ENCODE results near the gene EPS8L2.

DNA sequence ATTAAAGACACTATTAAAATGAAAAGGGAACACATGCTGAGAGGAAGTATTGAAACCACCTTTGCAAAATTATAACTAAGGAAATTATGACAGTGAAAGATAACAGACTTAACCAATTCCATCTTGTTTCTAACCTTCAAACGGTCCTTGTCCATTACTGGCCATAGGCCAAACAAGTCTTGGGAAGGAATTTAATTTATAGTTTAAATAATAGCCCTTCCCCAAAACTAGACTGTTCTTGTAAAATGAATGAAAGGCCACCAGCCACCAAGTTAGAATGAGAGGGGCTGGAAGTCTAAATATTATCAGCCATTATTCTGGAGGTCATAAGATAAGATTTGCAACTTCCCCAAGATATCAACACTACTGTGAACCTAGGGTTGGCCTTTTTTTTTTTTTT is 39.4 kb downstream of the EPS8L2 start:
- TF ChIP-seq, protein P1, sequence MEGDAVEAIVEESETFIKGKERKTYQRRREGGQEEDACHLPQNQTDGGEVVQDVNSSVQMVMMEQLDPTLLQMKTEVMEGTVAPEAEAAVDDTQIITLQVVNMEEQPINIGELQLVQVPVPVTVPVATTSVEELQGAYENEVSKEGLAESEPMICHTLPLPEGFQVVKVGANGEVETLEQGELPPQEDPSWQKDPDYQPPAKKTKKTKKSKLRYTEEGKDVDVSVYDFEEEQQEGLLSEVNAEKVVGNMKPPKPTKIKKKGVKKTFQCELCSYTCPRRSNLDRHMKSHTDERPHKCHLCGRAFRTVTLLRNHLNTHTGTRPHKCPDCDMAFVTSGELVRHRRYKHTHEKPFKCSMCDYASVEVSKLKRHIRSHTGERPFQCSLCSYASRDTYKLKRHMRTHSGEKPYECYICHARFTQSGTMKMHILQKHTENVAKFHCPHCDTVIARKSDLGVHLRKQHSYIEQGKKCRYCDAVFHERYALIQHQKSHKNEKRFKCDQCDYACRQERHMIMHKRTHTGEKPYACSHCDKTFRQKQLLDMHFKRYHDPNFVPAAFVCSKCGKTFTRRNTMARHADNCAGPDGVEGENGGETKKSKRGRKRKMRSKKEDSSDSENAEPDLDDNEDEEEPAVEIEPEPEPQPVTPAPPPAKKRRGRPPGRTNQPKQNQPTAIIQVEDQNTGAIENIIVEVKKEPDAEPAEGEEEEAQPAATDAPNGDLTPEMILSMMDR (IDR thresholded peaks at IDR 0.05) = no peak
- TF ChIP-seq POLR2A (IDR thresholded peaks at IDR 0.05) = no peak
